Measurements from ENCODE around the gene MIAT.

MIAT gene

GRCh38 chr22:26632422-26633155, 24.8 kb upstream of the MIAT start:
- no peak overlapping the region for H3K4me3 ChIP-seq (ENCODE audit: low read depth, low read length)
- H3K9ac ChIP-seq (ENCODE audit: low read depth, low read length): no peak overlapping the region
- H3K4me1 ChIP-seq (ENCODE audit: control insufficient read depth, insufficient read depth, low read length): peaks cover 3% of the 10 kb centered on the region; the same call in 1 of the 2 replicates
- H3K36me3 ChIP-seq (ENCODE audit: control insufficient read depth, insufficient read depth, low read length): no peaks in the 10 kb centered on the region
- no peaks in the 10 kb centered on the region for H3K9me3 ChIP-seq (ENCODE audit: control insufficient read depth, insufficient read depth, low read length)
- no peaks in the 10 kb centered on the region for H3K27me3 ChIP-seq (ENCODE audit: control insufficient read depth, insufficient read depth, low read length)
- H3K27ac ChIP-seq (ENCODE audit: low read depth, low read length): no peak overlapping the region

GRCh38 chr22:26634189-26634588, 23.2 kb upstream of the MIAT start:
- Histone ChIP-seq H3K9me3 (ENCODE audit: control insufficient read depth, insufficient read depth, low read length) (no peaks in the 10 kb centered on the region), H3K9ac (ENCODE audit: low read depth, low read length) (no peak overlapping the region), H3K36me3 (ENCODE audit: control insufficient read depth, insufficient read depth, low read length) (no peaks in the 10 kb centered on the region), H3K4me3 (ENCODE audit: low read depth, low read length) (no peak overlapping the region), H3K4me1 (ENCODE audit: control insufficient read depth, insufficient read depth, low read length) (peaks cover 3% of the 10 kb centered on the region; the same call in 1 of the 2 replicates), H3K27ac (ENCODE audit: low read depth, low read length) (no peak overlapping the region), H3K27me3 (ENCODE audit: control insufficient read depth, insufficient read depth, low read length) (no peaks in the 10 kb centered on the region)

DNA sequence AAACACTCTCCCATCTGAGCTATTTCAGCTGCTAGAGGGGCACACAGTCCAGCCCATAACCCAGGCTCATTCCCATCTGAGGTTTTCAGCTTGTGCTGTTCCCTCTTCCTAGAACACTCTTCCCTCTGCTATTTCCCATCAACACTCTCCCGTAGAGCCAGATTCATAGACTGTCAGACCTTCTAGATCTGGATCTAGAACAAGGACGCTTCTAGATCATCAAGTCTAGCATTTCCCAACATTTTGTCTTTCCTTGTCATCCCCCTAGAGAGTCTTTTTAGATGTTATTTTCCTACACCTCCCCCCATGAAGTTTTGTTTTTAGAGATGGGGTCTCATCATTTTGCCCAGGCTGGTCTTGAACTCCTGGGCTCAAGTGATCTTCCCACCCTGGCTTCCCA, 22.3 kb upstream of the MIAT start:
- Histone ChIP-seq H3K4me3 (ENCODE audit: low read depth, low read length) (no peak overlapping the region), H3K27ac (ENCODE audit: low read depth, low read length) (no peak overlapping the region), H3K4me1 (ENCODE audit: control insufficient read depth, insufficient read depth, low read length) (peaks cover 3% of the 10 kb centered on the region; the same call in 1 of the 2 replicates), H3K27me3 (ENCODE audit: control insufficient read depth, insufficient read depth, low read length) (no peaks in the 10 kb centered on the region), H3K36me3 (ENCODE audit: control insufficient read depth, insufficient read depth, low read length) (no peaks in the 10 kb centered on the region), H3K9ac (ENCODE audit: low read depth, low read length) (no peak overlapping the region), H3K9me3 (ENCODE audit: control insufficient read depth, insufficient read depth, low read length) (no peaks in the 10 kb centered on the region)

- no peaks in the 10 kb centered on the region for H3K27me3 ChIP-seq (ENCODE audit: control insufficient read depth, insufficient read depth, low read length)
Observed at GRCh38 chr22:26636296-26636695, 21.1 kb upstream of the MIAT start.

DNA sequence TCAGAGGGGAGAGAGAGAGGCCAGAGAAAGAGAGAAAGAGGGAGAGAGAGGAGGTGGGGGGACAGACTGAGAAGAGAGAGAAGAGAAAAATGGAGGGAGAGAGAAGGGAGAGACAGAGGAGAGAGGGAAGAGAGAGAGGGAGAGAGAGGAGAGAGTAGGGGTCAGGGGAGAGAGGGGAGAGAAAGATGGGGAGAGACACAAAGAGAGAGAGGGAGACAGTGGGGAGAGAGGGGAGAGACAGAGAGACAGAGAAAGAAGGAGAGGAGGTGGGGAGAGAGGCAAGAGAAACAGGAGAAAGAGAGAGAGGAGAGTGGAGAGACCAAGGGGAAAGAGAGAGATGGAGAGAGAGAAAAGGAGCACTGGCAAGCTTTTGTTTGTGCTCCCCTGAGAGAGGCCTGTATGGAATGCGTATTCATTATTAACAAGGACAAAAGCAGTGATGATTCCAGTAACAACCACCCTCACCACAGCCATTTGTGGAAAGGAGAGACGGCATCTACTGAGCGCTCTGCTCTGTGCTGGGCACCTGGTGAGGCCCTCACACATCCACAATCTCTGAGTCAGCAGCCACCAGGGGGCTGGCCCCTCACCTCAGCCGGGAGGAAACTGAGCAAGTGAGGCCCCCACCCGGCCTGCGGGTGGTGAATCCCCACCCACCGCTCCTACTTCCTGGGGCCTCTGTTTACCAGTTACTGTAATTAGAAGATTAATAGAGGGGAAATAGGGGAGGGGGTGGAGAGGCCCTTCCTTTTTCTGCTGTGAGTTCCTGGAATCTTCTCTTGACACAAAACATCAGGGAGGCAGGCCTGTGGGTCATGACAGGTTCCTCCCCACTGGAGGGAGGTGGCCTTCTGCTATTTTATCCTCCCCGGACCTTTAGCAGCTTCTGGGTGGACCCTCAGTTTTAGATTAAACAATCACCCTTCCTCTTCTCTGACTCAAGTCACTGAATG, 14.6 kb upstream of the MIAT start:
- Histone ChIP-seq H3K27ac (ENCODE audit: low read depth, low read length) (peak overlapping the region; percentile 95), H3K9me3 (ENCODE audit: control insufficient read depth, insufficient read depth, low read length) (no peaks in the 10 kb centered on the region), H3K4me3 (ENCODE audit: low read depth, low read length) (peak overlapping the region; percentile 5; the same call in 1 of the 2 replicates), H3K27me3 (ENCODE audit: control insufficient read depth, insufficient read depth, low read length) (no peaks in the 10 kb centered on the region), H3K9ac (ENCODE audit: low read depth, low read length) (peak overlapping the region; percentile 31; the same call in 1 of the 2 replicates), H3K4me1 (ENCODE audit: control insufficient read depth, insufficient read depth, low read length) (peaks cover 72% of the 10 kb centered on the region), H3K36me3 (ENCODE audit: control insufficient read depth, insufficient read depth, low read length) (no peaks in the 10 kb centered on the region)

More at GRCh38 chr22:26636296-26636695, 21.1 kb upstream of the MIAT start:
- Histone ChIP-seq H3K27ac (ENCODE audit: low read depth, low read length) (no peak overlapping the region), H3K9ac (ENCODE audit: low read depth, low read length) (no peak overlapping the region), H3K9me3 (ENCODE audit: control insufficient read depth, insufficient read depth, low read length) (no peaks in the 10 kb centered on the region), H3K4me1 (ENCODE audit: control insufficient read depth, insufficient read depth, low read length) (peaks cover 14% of the 10 kb centered on the region), H3K4me3 (ENCODE audit: low read depth, low read length) (no peak overlapping the region), H3K36me3 (ENCODE audit: control insufficient read depth, insufficient read depth, low read length) (no peaks in the 10 kb centered on the region)

GRCh38 chr22:26643418-26644100, 13.8 kb upstream of the MIAT start:
- Histone ChIP-seq H3K27ac (ENCODE audit: low read depth, low read length) (peak overlapping the region; percentile 95), H3K27me3 (ENCODE audit: control insufficient read depth, insufficient read depth, low read length) (no peaks in the 10 kb centered on the region), H3K36me3 (ENCODE audit: control insufficient read depth, insufficient read depth, low read length) (no peaks in the 10 kb centered on the region), H3K4me1 (ENCODE audit: control insufficient read depth, insufficient read depth, low read length) (peaks cover 76% of the 10 kb centered on the region), H3K9me3 (ENCODE audit: control insufficient read depth, insufficient read depth, low read length) (no peaks in the 10 kb centered on the region), H3K9ac (ENCODE audit: low read depth, low read length) (0 out of 2 replicates have a peak overlapping the region, but pooled peaks have one; percentile 18), H3K4me3 (ENCODE audit: low read depth, low read length) (no peak overlapping the region)

- H3K9me3 ChIP-seq (ENCODE audit: control insufficient read depth, insufficient read depth, low read length): no peaks in the 10 kb centered on the region
- H3K4me3 ChIP-seq (ENCODE audit: low read depth, low read length): no peak overlapping the region
- peak overlapping the region; percentile 30; the same call in 1 of the 2 replicates for H3K9ac ChIP-seq (ENCODE audit: low read depth, low read length)
- peak overlapping the region; percentile 65 for H3K27ac ChIP-seq (ENCODE audit: low read depth, low read length)
- H3K27me3 ChIP-seq (ENCODE audit: control insufficient read depth, insufficient read depth, low read length): no peaks in the 10 kb centered on the region
- H3K4me1 ChIP-seq (ENCODE audit: control insufficient read depth, insufficient read depth, low read length): peaks cover 75% of the 10 kb centered on the region
- H3K36me3 ChIP-seq (ENCODE audit: control insufficient read depth, insufficient read depth, low read length): no peaks in the 10 kb centered on the region
Observed at GRCh38 chr22:26646158-26646557, 11.2 kb upstream of the MIAT start.

- Histone ChIP-seq H3K27me3 (ENCODE audit: control insufficient read depth, insufficient read depth, low read length) (no peaks in the 10 kb centered on the region), H3K9ac (ENCODE audit: low read depth, low read length) (peak overlapping the region; percentile 56), H3K36me3 (ENCODE audit: control insufficient read depth, insufficient read depth, low read length) (no peaks in the 10 kb centered on the region), H3K4me3 (ENCODE audit: low read depth, low read length) (peak overlapping the region; percentile 42), H3K27ac (ENCODE audit: low read depth, low read length) (peak overlapping the region; percentile 91), H3K9me3 (ENCODE audit: control insufficient read depth, insufficient read depth, low read length) (no peaks in the 10 kb centered on the region), H3K4me1 (ENCODE audit: control insufficient read depth, insufficient read depth, low read length) (peaks cover 59% of the 10 kb centered on the region)
Observed at GRCh38 chr22:26648011-26648497, 9.3 kb upstream of the MIAT start.

DNA sequence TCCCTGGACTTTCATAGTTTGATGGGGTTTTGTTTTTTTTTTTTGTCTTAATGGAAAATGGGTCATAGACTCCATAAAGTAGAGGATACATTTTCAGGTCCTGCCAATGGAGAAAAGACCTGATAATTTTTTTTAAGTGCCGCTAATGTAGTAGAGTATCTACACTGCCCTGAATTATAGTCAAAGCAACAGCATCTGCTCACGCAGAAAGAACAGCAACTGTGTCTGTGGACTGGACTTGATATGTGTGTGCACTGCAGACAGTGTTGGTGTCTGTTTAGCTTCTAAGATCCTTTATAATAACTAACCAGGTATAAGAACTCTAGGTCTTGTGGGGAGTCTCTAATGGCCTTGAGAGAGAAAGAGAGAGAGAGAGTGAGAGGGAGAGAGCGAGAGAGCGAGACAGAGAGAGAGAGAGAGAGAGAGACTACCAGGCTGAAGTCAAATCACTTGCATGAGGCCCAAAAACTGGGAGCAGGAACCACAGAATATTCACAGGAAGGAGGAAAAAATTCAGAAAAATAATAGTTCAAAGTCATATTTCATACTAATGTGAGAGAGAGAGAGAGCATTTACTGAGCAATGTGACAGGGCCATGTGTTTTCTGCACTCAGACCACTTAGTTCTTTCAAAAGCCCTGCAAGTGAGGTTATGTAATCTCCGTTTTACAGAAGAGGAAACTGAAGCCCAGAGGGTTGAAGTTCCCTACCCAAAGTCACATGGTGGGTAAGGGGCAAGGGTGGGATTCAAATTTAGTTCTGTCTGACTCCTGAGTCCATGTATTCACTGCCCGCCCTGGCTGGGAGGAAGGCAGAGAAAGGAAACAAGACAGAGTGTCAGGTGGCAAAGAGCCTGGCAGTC, 8.6 kb upstream of the MIAT start:
- peak overlapping the region; percentile 91 for H3K27ac ChIP-seq (ENCODE audit: low read depth, low read length)
- H3K4me3 ChIP-seq (ENCODE audit: low read depth, low read length): no peak overlapping the region
- no peaks in the 10 kb centered on the region for H3K9me3 ChIP-seq (ENCODE audit: control insufficient read depth, insufficient read depth, low read length)
- peak overlapping the region; percentile 56 for H3K9ac ChIP-seq (ENCODE audit: low read depth, low read length)
- H3K27me3 ChIP-seq (ENCODE audit: control insufficient read depth, insufficient read depth, low read length): no peaks in the 10 kb centered on the region
- H3K4me1 ChIP-seq (ENCODE audit: control insufficient read depth, insufficient read depth, low read length): peaks cover 52% of the 10 kb centered on the region
- no peaks in the 10 kb centered on the region for H3K36me3 ChIP-seq (ENCODE audit: control insufficient read depth, insufficient read depth, low read length)
